HFFc6 (cell line): ENCODE measurements around the gene QRSL1. TPM values are rescaled to one million over a fixed set of nuclear protein-coding genes. Genes with fewer than 3 reads are reported as not detected.

Source experiments
- DNase-seq: peaks from one replicate; pipeline ENCODE4 v3.0.0-alpha.2; 2018
- H3K27ac Mint-ChIP-seq: 2 replicates; pipeline ENCODE4 v1.8.0; 2020; ENCODE audit warnings: mild to moderate bottlenecking, mixed read lengths
- H3K27me3 Mint-ChIP-seq: 2 replicates; pipeline ENCODE4 v1.8.0; 2021; ENCODE audit warnings: mild to moderate bottlenecking, moderate library complexity, mixed read lengths; ENCODE audit not compliant: insufficient read depth
- H3K36me3 Mint-ChIP-seq: 2 replicates; pipeline ENCODE4 v1.8.0; 2021; ENCODE audit warnings: low read depth, mixed read lengths
- H3K4me1 Mint-ChIP-seq: 2 replicates; pipeline ENCODE4 v1.8.0; 2020; ENCODE audit warnings: low read depth, mixed read lengths
- H3K4me3 Mint-ChIP-seq: 2 replicates; pipeline ENCODE4 v1.8.0; 2020; ENCODE audit warnings: mild to moderate bottlenecking, moderate library complexity, mixed read lengths
- H3K9me3 Mint-ChIP-seq: 2 replicates; pipeline ENCODE4 v1.8.0; 2020; ENCODE audit warnings: mild to moderate bottlenecking, mixed read lengths
- total RNA-seq, 6 experiments: library from RNA; stranded (reverse); fragmentation: NEBNext Ultra II Directional; extraction: Animal tissue kit (Norgen Biotek cat#: 25700); gene quantifications; 2 replicates in 1 of 6; 3 replicates in 5 of 6; pipeline ENCODE4 v1.2.3, GENCODE V29; 2021
- TF ChIP-seq, protein P1 (sequence below): fragments of 200-600 bp; sonication (generic); IDR thresholded peaks from 2 replicates; pipeline ENCODE4 v1.5.0; 2021; ENCODE audit warnings: antibody characterized with exemption, mild to moderate bottlenecking

QRSL1 gene
- total RNA-seq, 6 experiments from 2014 or later: 8.8 to 12.4 (median 10.1) TPM

DNA sequence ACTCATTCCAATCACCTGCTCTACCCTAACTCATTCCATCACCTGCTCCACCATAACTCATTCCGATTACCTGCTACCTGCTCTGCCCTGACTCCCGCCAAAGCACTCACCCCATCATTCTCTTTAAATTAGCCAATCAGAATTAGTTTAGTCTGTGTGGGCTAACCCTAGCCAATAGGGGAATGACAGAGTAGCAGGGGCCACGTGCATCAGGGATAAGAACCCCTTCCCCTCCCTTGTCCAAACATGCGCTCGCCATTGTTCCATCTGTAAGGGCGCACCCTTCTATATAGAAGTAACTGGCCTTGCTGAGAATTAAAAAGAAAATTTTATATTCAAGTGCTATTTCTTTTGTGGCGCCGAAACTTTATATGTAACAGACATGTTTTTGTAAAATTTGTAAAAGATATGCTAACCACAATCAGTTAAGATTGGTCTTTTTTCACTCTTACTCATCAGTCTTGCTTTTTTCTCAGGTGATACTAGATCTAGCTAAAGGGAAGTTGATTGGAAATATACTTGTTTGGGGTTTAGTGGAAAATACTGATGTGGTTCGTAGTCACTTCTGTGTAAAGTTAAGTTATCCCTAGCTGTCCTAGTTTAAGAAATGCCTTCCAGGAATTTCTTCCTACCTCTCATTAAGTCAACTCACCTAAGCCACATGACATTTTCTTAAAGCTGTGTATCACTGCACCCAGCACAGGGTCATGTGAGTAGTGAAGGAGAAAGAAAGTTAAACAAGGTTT lies 16.5 kb upstream of the QRSL1 start:
- Mint-ChIP-seq H3K27ac (no peak overlapping the region), H3K4me1 (no peaks in the 10 kb centered on the region), H3K27me3 (no peaks in the 10 kb centered on the region), H3K4me3 (no peak overlapping the region), H3K9me3 (no peaks in the 10 kb centered on the region), H3K36me3 (no peaks in the 10 kb centered on the region; the same call in 1 of the 2 replicates)
- TF ChIP-seq, protein P1, sequence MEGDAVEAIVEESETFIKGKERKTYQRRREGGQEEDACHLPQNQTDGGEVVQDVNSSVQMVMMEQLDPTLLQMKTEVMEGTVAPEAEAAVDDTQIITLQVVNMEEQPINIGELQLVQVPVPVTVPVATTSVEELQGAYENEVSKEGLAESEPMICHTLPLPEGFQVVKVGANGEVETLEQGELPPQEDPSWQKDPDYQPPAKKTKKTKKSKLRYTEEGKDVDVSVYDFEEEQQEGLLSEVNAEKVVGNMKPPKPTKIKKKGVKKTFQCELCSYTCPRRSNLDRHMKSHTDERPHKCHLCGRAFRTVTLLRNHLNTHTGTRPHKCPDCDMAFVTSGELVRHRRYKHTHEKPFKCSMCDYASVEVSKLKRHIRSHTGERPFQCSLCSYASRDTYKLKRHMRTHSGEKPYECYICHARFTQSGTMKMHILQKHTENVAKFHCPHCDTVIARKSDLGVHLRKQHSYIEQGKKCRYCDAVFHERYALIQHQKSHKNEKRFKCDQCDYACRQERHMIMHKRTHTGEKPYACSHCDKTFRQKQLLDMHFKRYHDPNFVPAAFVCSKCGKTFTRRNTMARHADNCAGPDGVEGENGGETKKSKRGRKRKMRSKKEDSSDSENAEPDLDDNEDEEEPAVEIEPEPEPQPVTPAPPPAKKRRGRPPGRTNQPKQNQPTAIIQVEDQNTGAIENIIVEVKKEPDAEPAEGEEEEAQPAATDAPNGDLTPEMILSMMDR: no peak
- no peak for DNase-seq

DNA sequence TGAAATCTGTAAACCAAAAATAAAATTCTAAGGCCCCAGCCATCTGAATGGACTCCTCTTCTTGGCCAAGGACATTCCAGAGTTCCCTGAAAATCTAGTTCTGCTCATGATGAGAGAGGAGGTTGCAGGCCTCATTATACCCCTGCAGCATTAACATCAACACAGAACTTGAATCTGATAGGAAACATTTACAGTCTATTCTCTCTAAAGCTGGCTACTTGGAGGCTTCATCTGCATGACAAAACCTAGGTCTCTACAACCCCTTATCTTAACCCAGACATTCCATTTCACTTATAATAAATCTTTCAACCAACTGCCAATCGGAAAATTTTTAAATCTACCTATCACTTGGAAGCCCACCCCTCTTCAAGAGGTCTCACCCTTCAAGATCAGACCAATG lies 15.8 kb upstream of the QRSL1 start:
- no peak for DNase-seq
- no peaks in the 10 kb centered on the region for H3K27me3 Mint-ChIP-seq
- H3K4me3 Mint-ChIP-seq: no peak overlapping the region
- H3K9me3 Mint-ChIP-seq: no peaks in the 10 kb centered on the region
- H3K4me1 Mint-ChIP-seq: no peaks in the 10 kb centered on the region
- TF ChIP-seq, protein P1: no peak
- no peak overlapping the region for H3K27ac Mint-ChIP-seq
- no peaks in the 10 kb centered on the region; the same call in 1 of the 2 replicates for H3K36me3 Mint-ChIP-seq

DNA sequence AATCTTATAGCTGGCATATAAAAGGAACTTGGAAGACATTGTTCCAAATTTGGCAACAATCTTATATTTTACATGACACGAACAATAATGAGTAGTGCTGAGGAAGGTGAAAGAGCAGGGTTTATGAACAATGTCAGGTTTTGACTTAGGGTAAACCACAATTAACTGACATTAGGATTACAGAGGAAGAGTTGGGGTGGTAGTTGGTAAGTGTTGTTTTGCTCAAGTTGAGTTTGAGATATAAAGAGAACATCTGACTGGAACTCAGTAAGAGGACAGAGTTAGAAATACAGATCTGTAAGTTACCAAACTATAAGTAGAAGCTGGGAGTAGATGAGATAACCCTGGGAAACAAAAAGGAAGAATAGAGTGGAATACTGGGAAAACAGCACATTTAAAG lies 15.2 kb upstream of the QRSL1 start:
- TF ChIP-seq, protein P1: no peak
- Mint-ChIP-seq H3K27ac (no peak overlapping the region), H3K27me3 (no peaks in the 10 kb centered on the region), H3K9me3 (no peaks in the 10 kb centered on the region), H3K36me3 (no peaks in the 10 kb centered on the region), H3K4me1 (no peaks in the 10 kb centered on the region), H3K4me3 (no peak overlapping the region)
- no peak for DNase-seq

DNA sequence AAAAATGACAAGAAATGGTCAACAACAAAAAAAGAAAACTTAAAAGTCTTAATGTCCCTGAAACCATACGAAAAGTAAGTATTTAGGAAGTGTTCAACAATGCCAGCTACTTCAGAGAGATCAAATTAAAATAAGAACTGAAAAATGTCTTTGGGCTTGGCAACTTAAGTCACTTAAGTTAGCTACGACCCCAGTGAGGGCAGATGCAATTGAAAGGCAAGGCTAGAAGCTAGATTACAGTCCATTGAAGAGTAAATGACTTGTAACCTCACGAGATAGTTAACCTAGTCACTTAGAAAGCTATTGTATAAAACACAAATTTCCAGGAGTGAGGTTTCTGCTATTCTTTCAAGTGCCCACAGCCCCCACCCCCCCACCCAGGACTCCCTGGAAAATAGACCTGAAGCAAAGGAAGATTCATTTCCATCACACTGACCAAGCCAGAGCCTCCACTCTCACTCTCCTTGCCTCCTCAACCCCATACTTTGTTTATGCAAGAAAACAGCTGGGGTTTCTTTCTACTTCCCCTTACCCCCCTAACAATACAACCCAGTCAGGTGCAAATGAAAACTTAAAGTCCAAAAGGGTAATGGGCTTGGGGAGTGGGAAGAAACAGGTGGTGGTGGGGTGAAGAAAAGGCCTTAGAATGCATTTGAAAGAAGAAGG lies 14.7 kb upstream of the QRSL1 start:
- Mint-ChIP-seq H3K27me3 (no peaks in the 10 kb centered on the region), H3K4me1 (no peaks in the 10 kb centered on the region), H3K36me3 (no peaks in the 10 kb centered on the region), H3K9me3 (no peaks in the 10 kb centered on the region), H3K4me3 (no peak overlapping the region), H3K27ac (no peak overlapping the region)
- TF ChIP-seq, protein P1: no peak
- DNase-seq: no peak

DNA sequence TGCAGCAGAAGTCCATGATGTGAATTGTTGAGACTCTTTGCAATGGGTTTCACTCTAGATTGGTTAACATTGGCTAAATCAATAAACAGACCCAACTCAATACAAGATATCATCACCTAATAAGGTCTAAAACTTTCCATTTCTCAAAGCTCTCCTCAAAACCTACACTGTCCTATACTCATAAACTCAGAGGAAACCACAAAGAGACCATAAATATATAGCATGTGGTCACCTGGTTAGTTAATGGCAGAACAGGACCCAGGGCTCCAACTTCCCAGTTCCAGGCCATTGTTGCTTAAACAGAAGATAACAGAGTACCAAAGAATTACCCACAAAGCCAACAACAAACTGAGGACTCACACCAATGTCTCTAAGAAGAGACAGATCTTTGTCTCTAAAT lies 12.1 kb upstream of the QRSL1 start:
- TF ChIP-seq, protein P1: no peak
- Mint-ChIP-seq H3K9me3 (no peaks in the 10 kb centered on the region), H3K4me3 (no peak overlapping the region), H3K36me3 (peaks cover 4% of the 10 kb centered on the region), H3K27ac (no peak overlapping the region), H3K27me3 (no peaks in the 10 kb centered on the region), H3K4me1 (peaks cover 12% of the 10 kb centered on the region)
- DNase-seq: no peak
